Progenitor cell of endocrine pancreas (in vitro differentiated cells): Measurements from ENCODE around the gene ADRM1. TPM values are rescaled to one million over a fixed set of nuclear protein-coding genes. Genes with fewer than 3 reads are reported as not detected.

Experiments
- DNase-seq: peaks from one replicate; pipeline ENCODE4 v3.0.0; 2021; ENCODE audit warnings: low spot score; ENCODE audit not compliant: unreplicated experiment
- H3K27ac Mint-ChIP-seq: 2 replicates; pipeline ENCODE4 v1.8.0; 2021; ENCODE audit warnings: mild to moderate bottlenecking, moderate library complexity, mixed read lengths
- H3K27me3 Mint-ChIP-seq: 2 replicates; pipeline ENCODE4 v1.8.0; 2021; ENCODE audit warnings: mixed read lengths
- H3K36me3 Mint-ChIP-seq: 2 replicates; pipeline ENCODE4 v1.8.0; 2022; ENCODE audit warnings: mixed read lengths; ENCODE audit not compliant: insufficient read depth
- H3K4me1 Mint-ChIP-seq: 2 replicates; pipeline ENCODE4 v1.8.0; 2021; ENCODE audit warnings: low read depth, mixed read lengths
- H3K4me3 Mint-ChIP-seq: 2 replicates; pipeline ENCODE4 v1.8.0; 2021; ENCODE audit warnings: low read depth, mild to moderate bottlenecking, moderate library complexity, mixed read lengths
- H3K9me3 Mint-ChIP-seq: 2 replicates; pipeline ENCODE4 v1.8.0; 2021; ENCODE audit warnings: low read depth, mixed read lengths
- CTCF ChIP-seq: fragments of 200-600 bp; sonication (generic); IDR thresholded peaks from one replicate; pipeline ENCODE4 v1.5.0; 2021; ENCODE audit warnings: antibody characterized with exemption, mild to moderate bottlenecking; ENCODE audit not compliant: unreplicated experiment
- total RNA-seq: library from RNA; stranded (reverse); gene quantifications from 2 replicates; pipeline ENCODE4 v1.2.1, GENCODE V29; 2021

The ADRM1 gene
- total RNA-seq, 1 donor from 2014 or later = 66.2 TPM

DNA sequence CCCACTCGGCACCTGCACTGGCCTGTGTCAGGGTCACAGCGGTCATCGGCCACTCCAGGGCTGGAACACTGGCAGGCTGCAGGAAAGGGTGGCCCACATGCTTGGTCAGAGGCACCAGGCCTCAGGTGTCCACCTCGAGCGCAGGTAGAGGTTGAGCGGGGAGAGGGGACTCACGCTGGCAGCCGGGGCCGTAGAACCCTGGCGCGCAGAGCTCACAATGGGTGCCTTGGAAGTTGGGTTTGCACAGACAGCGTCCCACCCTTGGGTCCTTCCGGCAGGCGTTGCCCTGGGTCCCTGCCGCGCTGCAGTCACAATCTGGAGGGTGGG, 35.5 kb downstream of the ADRM1 start:
- Mint-ChIP-seq H3K9me3 (no peaks in the 10 kb centered on the region), H3K27ac (no peak overlapping the region), H3K4me3 (no peak overlapping the region), H3K27me3 (no peaks in the 10 kb centered on the region), H3K36me3 (peaks cover 29% of the 10 kb centered on the region), H3K4me1 (no peaks in the 10 kb centered on the region)
- DNase-seq = no peak
- TF ChIP-seq CTCF = no peak

- no peak overlapping the region for H3K4me3 Mint-ChIP-seq
- no peaks in the 10 kb centered on the region for H3K9me3 Mint-ChIP-seq
- peaks cover 30% of the 10 kb centered on the region for H3K36me3 Mint-ChIP-seq
- peak overlapping the region; percentile 29 for H3K27ac Mint-ChIP-seq
- TF ChIP-seq CTCF = no peak
- H3K4me1 Mint-ChIP-seq = no peaks in the 10 kb centered on the region
- H3K27me3 Mint-ChIP-seq = no peaks in the 10 kb centered on the region
- DNase-seq = no peak
Measured at GRCh38 chr20:62339647-62340062, 36.9 kb downstream of the ADRM1 start.

GRCh38 chr20:62342910-62343309, 40.1 kb downstream of the ADRM1 start:
- Mint-ChIP-seq H3K4me3 (no peak overlapping the region), H3K9me3 (no peaks in the 10 kb centered on the region), H3K27ac (no peak overlapping the region), H3K27me3 (no peaks in the 10 kb centered on the region), H3K4me1 (no peaks in the 10 kb centered on the region), H3K36me3 (peaks cover 34% of the 10 kb centered on the region)
- no peak for DNase-seq
- TF ChIP-seq CTCF = no peak

DNA sequence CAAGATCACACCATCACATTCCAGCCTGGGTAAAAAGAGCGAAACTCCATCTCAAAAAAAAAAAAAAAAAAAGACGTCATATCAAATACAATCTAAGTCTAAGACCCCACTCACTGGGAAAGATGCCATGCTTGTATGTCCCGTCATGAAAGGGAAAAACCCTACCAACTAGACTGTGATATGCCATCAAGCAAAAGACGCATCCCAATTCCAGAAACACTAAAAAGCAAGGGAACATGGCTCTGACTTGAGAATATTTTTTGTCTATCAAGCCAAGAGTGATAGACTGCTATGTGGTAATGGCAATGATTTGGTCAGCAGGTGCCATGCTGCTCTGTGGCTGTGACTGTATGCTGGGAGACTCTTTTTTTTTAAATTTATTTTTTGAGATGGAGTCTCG, 41.3 kb downstream of the ADRM1 start:
- no peak overlapping the region for H3K27ac Mint-ChIP-seq
- H3K9me3 Mint-ChIP-seq = peaks cover 4% of the 10 kb centered on the region
- H3K27me3 Mint-ChIP-seq = no peaks in the 10 kb centered on the region
- no peak for TF ChIP-seq CTCF
- no peak for DNase-seq
- no peaks in the 10 kb centered on the region for H3K4me1 Mint-ChIP-seq
- H3K36me3 Mint-ChIP-seq = peaks cover 40% of the 10 kb centered on the region
- H3K4me3 Mint-ChIP-seq = no peak overlapping the region

DNA sequence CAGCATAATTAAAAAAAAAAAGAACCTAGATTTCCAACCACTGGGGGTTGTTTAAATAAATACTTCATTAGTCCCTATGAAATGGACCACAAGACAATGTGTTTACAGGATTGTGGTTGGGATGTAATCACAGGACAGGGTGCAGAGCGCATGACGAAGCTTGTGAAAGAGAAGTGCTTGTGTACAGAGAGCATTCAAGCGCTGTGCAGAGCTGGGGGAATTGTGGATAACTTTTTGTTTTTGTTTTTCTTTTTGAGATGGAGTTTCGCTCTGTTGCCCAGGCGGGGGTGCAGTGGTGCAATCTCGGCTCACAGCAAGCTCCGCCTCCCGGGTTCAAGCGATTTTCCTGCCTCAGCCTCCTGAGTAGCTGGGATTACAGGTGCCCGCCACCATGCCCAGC, 42.0 kb downstream of the ADRM1 start:
- H3K9me3 Mint-ChIP-seq = peaks cover 8% of the 10 kb centered on the region
- DNase-seq = no peak
- H3K4me3 Mint-ChIP-seq = no peak overlapping the region
- no peak overlapping the region for H3K27ac Mint-ChIP-seq
- TF ChIP-seq CTCF = no peak
- H3K27me3 Mint-ChIP-seq = no peaks in the 10 kb centered on the region
- H3K36me3 Mint-ChIP-seq = peaks cover 40% of the 10 kb centered on the region
- no peaks in the 10 kb centered on the region for H3K4me1 Mint-ChIP-seq
